Measurements from ENCODE around the gene KIAA1958. TPM values are rescaled to one million over a fixed set of nuclear protein-coding genes. Genes with fewer than 3 reads are reported as not detected.
"Not testable (repeated sequence)": the region's sequence is repeated elsewhere in the genome, so short reads cannot be mapped to it uniquely, and the experiment has no call there.

KIAA1958 gene
- total RNA-seq, 4 donors from 2014 or later: 8.3 to 11.2 (median 9.6) TPM

DNA sequence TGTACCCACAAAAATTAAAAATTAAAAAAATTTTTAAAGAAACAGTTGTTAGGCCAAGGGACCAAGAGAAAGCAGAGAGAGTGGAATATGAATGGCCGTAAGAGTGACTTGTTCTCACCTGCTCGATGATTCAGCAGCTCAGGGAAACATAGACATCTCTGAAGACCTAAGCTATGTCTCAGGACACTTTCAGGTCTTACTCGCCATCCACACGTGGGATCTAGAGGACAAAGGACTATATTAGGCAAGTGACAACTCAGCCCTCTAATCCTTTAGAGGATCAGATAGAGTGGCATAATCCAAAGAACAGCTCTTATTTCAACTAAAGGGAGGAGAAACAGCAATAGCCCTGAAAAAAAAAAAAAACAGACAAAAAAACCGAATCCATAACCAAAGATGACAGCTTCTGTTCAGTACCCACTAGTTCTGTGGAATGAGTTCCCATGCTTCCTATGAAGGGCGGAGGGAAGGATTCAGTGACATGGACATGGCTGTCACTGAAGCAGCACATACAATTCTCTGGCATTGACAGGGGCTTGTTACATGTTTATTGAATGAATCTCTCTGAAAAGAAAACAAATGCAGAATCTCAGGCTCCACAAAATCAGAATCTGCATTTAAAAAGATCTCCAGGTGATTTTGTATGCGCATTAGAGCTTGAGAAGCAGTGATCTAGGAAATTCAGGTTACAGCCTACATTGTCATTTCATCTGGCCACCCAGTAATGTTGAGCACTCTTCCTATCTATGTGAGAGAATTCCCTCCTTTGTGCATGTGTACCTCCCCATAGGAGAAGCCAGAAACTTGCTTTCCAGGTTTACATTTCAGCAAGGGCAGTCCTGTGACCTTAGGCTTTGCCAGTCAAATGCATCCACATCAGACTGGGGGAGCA, 96.0 kb downstream of the KIAA1958 start:
- 79 to 88% methylated on average over 7 of the region's 7 CpGs for WGBS, 2 donors

DNA sequence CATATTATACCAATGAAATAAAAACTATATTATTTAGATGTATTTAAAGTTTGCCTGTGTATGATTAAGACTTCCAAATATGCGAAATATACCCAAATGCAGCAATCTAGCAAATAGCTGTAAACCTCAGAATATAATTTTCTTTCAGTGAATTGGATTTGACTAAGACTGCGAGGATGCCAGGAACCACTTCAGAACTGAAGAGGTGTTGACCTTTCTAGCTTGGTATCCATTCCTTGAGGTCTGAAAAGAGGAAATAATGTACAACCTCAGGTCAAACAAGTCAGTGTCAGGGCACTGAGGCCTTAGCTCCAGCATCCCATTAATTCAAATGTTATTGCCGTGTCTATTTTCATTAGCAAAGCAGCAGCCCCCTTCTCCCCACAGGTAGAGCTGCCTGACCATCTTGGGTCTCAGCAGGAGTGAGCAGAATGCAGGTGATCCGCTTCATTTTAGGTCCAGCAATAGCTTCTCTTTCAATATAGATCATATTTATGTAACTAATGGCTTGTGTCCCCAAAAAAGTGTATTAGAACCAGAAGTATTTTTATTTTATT, 100.0 kb downstream of the KIAA1958 start:
- intact Hi-C loops (cut with DNase I): no loop called here
- Histone ChIP-seq H3K4me1 (no peaks in the 10 kb centered on the region), H3K27ac (no peak overlapping the region), H3K27me3 (no peaks in the 10 kb centered on the region), H3K4me3 (replicated peaks in 1 of 3) (no peak overlapping the region), H3K36me3 (no peaks in the 10 kb centered on the region), H3K9me3 (no peaks in the 10 kb centered on the region)
- TF ChIP-seq, protein P1, sequence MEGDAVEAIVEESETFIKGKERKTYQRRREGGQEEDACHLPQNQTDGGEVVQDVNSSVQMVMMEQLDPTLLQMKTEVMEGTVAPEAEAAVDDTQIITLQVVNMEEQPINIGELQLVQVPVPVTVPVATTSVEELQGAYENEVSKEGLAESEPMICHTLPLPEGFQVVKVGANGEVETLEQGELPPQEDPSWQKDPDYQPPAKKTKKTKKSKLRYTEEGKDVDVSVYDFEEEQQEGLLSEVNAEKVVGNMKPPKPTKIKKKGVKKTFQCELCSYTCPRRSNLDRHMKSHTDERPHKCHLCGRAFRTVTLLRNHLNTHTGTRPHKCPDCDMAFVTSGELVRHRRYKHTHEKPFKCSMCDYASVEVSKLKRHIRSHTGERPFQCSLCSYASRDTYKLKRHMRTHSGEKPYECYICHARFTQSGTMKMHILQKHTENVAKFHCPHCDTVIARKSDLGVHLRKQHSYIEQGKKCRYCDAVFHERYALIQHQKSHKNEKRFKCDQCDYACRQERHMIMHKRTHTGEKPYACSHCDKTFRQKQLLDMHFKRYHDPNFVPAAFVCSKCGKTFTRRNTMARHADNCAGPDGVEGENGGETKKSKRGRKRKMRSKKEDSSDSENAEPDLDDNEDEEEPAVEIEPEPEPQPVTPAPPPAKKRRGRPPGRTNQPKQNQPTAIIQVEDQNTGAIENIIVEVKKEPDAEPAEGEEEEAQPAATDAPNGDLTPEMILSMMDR (IDR thresholded peaks at IDR 0.05): no peak
- TF ChIP-seq POLR2A (IDR thresholded peaks at IDR 0.05): no peak
- WGBS, 2 donors: 83 to 87% methylated on average over 4 of the region's 4 CpGs
- DNase-seq: peak; percentile 20 to 31

More for the DNA sequence above, 96.0 kb downstream of the KIAA1958 start:
- DNase-seq: no peak
- no peaks in the 10 kb centered on the region for H3K4me1 ChIP-seq
- no peaks in the 10 kb centered on the region for H3K36me3 ChIP-seq
- H3K4me3 ChIP-seq (replicated peaks in 1 of 3): no peak overlapping the region
- no peaks in the 10 kb centered on the region for H3K9me3 ChIP-seq
- no peak overlapping the region for H3K27ac ChIP-seq
- TF ChIP-seq POLR2A (IDR thresholded peaks at IDR 0.05): no peak
- TF ChIP-seq, protein P1 (IDR thresholded peaks at IDR 0.05): no peak
- intact Hi-C loops (cut with DNase I): no loop called here
- no peaks in the 10 kb centered on the region for H3K27me3 ChIP-seq

DNA sequence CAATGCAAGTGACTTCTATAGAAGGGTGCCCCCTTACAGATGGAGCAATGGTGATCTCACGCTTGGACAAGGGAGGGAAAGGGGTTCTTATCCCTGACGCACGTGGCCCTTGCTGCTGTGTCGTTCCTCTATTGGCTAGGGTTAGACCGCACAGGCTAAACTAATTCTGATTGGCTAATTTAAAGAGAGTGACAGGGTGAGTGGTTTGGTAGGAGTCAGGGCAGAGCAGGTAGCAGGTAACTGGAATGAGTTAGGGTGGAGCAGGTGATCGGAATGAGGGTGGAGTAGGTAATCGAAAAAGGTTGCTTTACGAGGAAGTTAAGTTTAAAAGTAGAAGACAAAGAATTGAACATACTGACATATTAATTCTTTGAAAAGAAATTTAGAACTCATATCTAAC, 105.2 kb downstream of the KIAA1958 start:
- intact Hi-C loops (cut with DNase I); H3K9me3 ChIP-seq: not testable (repeated sequence)

DNA sequence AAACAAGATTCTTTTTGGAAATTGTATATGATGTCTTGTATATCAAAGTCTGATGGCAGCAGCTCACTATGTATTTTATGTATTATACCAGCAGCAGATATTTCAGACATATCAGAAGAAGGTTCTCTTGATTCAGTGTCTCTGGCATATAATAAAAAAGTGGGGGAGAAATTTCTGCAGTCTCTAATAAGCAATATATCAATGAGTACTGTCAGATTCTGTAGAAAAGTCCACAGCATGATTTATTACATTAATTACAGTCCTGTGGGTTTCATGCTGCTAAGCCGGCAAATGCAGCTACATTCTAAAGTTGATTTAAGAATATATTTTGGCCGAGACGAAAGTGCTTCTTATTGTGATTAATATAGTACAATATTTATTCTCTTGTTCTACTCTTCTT, 113.1 kb downstream of the KIAA1958 start:
- intact Hi-C loops (cut with DNase I): no loop called here
- no peak overlapping the region for H3K4me3 ChIP-seq (replicated peaks in 1 of 3)
- H3K9me3 ChIP-seq: no peaks in the 10 kb centered on the region
- H3K4me1 ChIP-seq: no peaks in the 10 kb centered on the region
- no peak overlapping the region for H3K27ac ChIP-seq
- TF ChIP-seq POLR2A (IDR thresholded peaks at IDR 0.05): no peak
- TF ChIP-seq, protein P1 (IDR thresholded peaks at IDR 0.05): no peak
- no peaks in the 10 kb centered on the region for H3K27me3 ChIP-seq
- no peaks in the 10 kb centered on the region for H3K36me3 ChIP-seq
- DNase-seq: no peak
- 92 to 93% methylated on average over 3 of the region's 3 CpGs for WGBS, 2 donors

More for the DNA sequence above, 105.2 kb downstream of the KIAA1958 start:
- WGBS, 2 donors: 97% methylated on average over 8 of the region's 8 CpGs
- DNase-seq; H3K27ac ChIP-seq; H3K36me3 ChIP-seq; H3K27me3 ChIP-seq; H3K4me1 ChIP-seq; H3K4me3 ChIP-seq (replicated peaks in 1 of 3): not testable (repeated sequence)

DNA sequence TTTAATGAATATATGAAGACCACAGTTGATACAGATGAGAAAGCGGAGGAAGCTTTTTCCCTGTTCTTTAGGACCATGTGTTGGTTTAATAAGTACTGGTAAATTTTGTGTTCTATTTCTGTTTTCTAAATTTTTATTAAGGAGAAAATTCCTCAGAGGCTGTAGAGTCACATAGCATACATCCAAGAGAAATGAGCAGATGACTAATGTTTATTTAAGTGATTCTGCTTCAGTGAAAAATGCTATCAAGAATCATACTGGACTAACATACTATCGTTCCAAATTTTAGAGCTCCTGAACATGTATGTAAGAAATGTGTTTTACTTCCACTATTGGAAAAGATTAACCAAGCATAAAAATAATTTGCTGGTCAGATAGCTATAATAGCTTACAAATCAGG, 115.0 kb downstream of the KIAA1958 start:
- WGBS, 2 donors: 75 to 84% methylated on average over 2 of the region's 2 CpGs
- TF ChIP-seq POLR2A (IDR thresholded peaks at IDR 0.05): no peak
- TF ChIP-seq, protein P1 (IDR thresholded peaks at IDR 0.05): no peak
- Histone ChIP-seq H3K9me3 (no peaks in the 10 kb centered on the region), H3K4me1 (no peaks in the 10 kb centered on the region), H3K4me3 (replicated peaks in 1 of 3) (no peak overlapping the region), H3K27me3 (no peaks in the 10 kb centered on the region), H3K27ac (no peak overlapping the region), H3K36me3 (no peaks in the 10 kb centered on the region)
- DNase-seq: no peak
- intact Hi-C loops (cut with DNase I): no loop called here
